Neutrophil (primary cell): ENCODE measurements around the gene GALNTL6.

Experiments used
- H3K27ac ChIP-seq: fragments of 200-600 bp; sonication (generic); 2 replicates; pipeline ENCODE4 v1.5.1; 2016; ENCODE audit warnings: mild to moderate bottlenecking, moderate library complexity
- H3K27me3 ChIP-seq: fragments of 200-600 bp; sonication (generic); 2 replicates; pipeline ENCODE4 v1.6.0; 2016; ENCODE audit warnings: mild to moderate bottlenecking
- H3K36me3 ChIP-seq: fragments of 200-600 bp; sonication (generic); 2 replicates; pipeline ENCODE4 v1.5.1; 2017
- H3K4me1 ChIP-seq, 2 experiments: fragments of 200-600 bp in 1 of 2; sonication (generic) in 1 of 2; 1 replicate in 1 of 2; 2 replicates in 1 of 2; pipeline versions ENCODE4 v1.5.1 to v1.6.1; 2013 to 2016; ENCODE audit warnings: low read depth in 1 of 2, low read length in 1 of 2, mild to moderate bottlenecking in 1 of 2, moderate library complexity in 1 of 2; ENCODE audit not compliant: control insufficient read depth in 1 of 2, insufficient read depth in 1 of 2
- H3K4me3 ChIP-seq, 2 experiments: fragments of 200-600 bp in 1 of 2; sonication (generic) in 1 of 2; 1 replicate in 1 of 2; 2 replicates in 1 of 2; pipeline ENCODE4 v1.5.1; 2013 to 2016; ENCODE audit warnings: low read depth in 1 of 2, low read length in 1 of 2, mild to moderate bottlenecking in 1 of 2, moderate library complexity in 1 of 2
- H3K9me3 ChIP-seq: fragments of 200-600 bp; sonication (generic); 2 replicates; pipeline ENCODE4 v1.5.1; 2016
- TF ChIP-seq, protein P1 (sequence below): fragments of 200-600 bp; sonication (generic); IDR thresholded peaks from 2 replicates; pipeline ENCODE4 v1.5.1; 2016; ENCODE audit warnings: antibody characterized with exemption

GALNTL6 gene

DNA sequence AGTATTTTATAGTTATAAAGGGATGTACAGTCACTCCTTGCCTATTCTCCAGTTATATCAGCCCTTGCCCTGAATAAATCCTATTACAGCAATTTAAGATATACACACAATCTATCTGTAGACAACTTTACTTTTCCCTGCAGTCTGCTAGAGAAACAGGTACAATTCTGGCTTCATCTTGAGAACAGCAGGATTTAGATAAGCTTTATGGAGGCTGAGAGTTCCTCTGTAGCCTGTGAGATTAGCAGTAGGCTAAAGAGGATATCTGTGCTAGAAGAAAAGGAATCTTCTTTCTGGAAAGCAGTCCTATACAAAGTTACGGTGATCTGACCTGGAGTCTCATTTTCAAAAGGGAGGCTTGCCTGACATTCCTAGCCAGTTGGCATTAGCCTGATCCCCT is 290.3 kb downstream of the GALNTL6 start:
- Histone ChIP-seq H3K27ac (no peak overlapping the region), H3K9me3 (no peaks in the 10 kb centered on the region), H3K4me3 (no peak overlapping the region), H3K27me3 (no peaks in the 10 kb centered on the region), H3K36me3 (no peaks in the 10 kb centered on the region), H3K4me1 (no peaks in the 10 kb centered on the region)
- TF ChIP-seq, protein P1, sequence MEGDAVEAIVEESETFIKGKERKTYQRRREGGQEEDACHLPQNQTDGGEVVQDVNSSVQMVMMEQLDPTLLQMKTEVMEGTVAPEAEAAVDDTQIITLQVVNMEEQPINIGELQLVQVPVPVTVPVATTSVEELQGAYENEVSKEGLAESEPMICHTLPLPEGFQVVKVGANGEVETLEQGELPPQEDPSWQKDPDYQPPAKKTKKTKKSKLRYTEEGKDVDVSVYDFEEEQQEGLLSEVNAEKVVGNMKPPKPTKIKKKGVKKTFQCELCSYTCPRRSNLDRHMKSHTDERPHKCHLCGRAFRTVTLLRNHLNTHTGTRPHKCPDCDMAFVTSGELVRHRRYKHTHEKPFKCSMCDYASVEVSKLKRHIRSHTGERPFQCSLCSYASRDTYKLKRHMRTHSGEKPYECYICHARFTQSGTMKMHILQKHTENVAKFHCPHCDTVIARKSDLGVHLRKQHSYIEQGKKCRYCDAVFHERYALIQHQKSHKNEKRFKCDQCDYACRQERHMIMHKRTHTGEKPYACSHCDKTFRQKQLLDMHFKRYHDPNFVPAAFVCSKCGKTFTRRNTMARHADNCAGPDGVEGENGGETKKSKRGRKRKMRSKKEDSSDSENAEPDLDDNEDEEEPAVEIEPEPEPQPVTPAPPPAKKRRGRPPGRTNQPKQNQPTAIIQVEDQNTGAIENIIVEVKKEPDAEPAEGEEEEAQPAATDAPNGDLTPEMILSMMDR: no peak

DNA sequence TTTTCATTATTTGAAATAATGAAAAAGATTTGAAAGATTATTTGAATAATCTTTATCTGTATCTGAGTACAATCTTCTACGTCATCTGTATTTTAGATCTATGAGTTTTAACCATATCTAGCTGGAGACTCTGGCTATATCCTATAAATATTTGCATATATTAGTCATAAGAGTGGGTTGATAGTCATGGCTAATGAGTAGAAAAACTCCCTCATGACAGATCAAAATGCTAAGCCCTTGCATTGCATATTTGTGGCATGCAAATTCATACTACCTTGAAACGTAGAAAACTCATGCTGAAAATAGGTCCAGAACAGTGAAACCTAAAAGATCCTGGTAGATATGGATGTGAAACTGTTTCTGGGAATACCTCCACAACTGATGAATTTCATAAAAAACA is 291.3 kb downstream of the GALNTL6 start:
- TF ChIP-seq, protein P1: no peak
- Histone ChIP-seq H3K27ac (no peak overlapping the region), H3K9me3 (no peaks in the 10 kb centered on the region), H3K4me3 (no peak overlapping the region), H3K27me3 (no peaks in the 10 kb centered on the region), H3K36me3 (no peaks in the 10 kb centered on the region), H3K4me1 (no peaks in the 10 kb centered on the region)

DNA sequence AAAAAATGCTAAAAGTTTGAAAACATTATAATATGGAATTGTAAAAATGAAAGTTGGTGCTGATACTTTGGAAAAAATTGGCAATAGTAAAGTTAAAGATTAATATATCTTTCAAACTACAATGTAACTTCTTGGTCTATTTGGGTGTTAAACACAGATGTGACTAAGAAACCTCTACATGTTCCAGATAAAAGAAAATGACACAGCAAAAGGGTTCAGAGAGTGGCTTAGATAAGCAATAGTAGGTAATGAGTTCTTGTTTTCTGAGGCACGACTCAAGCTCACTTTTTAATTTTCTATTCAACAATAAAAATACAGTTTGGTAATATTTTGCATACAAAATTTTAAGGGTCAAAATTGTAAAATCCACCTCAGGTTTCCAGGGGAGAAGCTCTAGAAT is 292.7 kb downstream of the GALNTL6 start:
- Histone ChIP-seq H3K27me3 (no peaks in the 10 kb centered on the region), H3K9me3 (no peaks in the 10 kb centered on the region), H3K27ac (no peak overlapping the region), H3K36me3 (no peaks in the 10 kb centered on the region), H3K4me3 (no peak overlapping the region), H3K4me1 (no peaks in the 10 kb centered on the region)
- TF ChIP-seq, protein P1: no peak

DNA sequence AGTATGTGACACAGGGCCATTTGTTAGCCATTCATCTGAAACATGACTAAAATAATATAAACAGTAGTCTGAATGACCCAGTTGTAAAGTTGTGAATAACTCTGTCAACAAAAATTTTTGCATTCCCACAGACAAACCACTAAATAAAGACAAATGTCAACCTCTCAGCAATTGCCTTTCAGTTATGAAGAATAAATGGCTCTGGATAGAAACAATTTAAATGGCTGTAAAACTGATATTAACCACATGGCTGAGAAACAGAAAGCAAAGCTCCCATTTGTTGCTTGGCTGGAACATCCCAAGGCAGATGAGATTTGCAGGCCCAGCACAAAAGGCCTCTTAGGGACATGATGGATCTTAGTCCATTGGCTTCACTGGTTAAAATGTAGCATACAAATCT is 296.3 kb downstream of the GALNTL6 start:
- no peaks in the 10 kb centered on the region for H3K4me1 ChIP-seq
- H3K27me3 ChIP-seq: no peaks in the 10 kb centered on the region
- TF ChIP-seq, protein P1: no peak
- H3K36me3 ChIP-seq: no peaks in the 10 kb centered on the region
- H3K9me3 ChIP-seq: no peaks in the 10 kb centered on the region
- H3K4me3 ChIP-seq: no peak overlapping the region
- H3K27ac ChIP-seq: no peak overlapping the region

DNA sequence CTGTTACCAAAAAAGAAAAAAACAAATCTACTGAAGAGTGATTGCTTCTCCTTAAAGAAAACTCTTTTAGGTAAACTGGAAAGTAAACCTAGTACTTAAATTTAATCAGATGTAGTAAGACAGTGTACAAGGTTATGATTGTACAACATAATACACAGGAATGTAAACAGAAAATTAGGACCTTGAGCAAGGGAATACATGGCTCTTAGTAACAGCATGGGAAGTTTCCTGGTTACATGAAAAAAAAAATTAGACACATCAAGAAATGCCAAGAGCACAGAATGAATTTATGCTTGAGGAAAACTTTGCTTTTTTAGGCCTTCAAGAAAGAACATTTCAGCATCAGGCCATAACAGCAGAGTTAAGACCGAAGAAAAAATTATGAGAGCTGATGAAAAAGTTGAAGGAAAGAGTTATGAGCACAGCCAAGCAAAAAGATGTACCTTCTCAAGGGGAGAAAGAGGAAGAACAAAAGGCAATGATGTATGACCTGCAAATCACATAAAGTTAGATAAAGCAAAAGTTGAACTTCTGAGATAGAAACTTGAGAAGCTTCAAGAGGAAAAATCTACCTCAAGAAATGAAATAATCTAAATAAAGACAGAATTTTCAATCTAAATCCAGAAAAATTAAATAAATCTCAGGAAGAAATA is 311.6 kb downstream of the GALNTL6 start:
- Histone ChIP-seq H3K36me3 (no peaks in the 10 kb centered on the region), H3K4me3 (no peak overlapping the region), H3K27ac (no peak overlapping the region), H3K27me3 (no peaks in the 10 kb centered on the region), H3K9me3 (no peaks in the 10 kb centered on the region), H3K4me1 (no peaks in the 10 kb centered on the region)
- TF ChIP-seq, protein P1: no peak
